Occipital lobe (tissue), 2 donors: ENCODE measurements around the gene MNAT1. TPM values are rescaled to one million over a fixed set of nuclear protein-coding genes. Genes with fewer than 3 reads are reported as not detected.
"Not testable (repeated sequence)": the region's sequence is repeated elsewhere in the genome, so short reads cannot be mapped to it uniquely, and the experiment has no call there.

Experiments
- DNase-seq: peaks from one replicate; lab custom pipeline; 2025; lab: John Stamatoyannopoulos, UW
- total RNA-seq: library from RNA; depleted of rRNA; stranded (reverse); fragments of >200 nt; gene quantifications from one replicate; pipeline ENCODE4 v1.2.3, GENCODE V29; 2014

The MNAT1 gene
- total RNA-seq, 1 donor from 2014 or later, result 91.9 TPM

- DNase-seq, result no peak
Observed at GRCh38 chr14:60805841-60806430, 71.4 kb downstream of the MNAT1 start.

DNA sequence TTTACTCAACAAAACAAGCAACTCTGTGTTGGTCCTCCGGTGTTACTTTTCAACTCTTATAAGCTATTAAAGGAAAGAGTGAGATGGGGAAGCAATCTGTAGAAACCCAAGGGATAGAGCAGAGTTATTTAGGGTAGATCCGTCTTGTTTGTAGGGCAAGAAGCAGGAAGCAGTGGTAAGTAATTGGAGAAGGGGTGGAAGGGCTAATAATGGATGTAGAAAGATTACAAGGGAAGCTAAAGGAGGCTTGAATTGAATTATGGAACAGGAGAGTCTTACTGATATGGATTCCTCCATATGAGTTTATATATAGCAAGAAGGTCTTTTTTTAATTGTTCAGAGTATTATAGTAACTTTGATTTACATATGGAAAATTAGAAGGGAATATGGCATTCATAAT lies 72.7 kb downstream of the MNAT1 start:
- no peak for DNase-seq

GRCh38 chr14:60807971-60808370 lies 73.4 kb downstream of the MNAT1 start:
- DNase-seq, result no peak

DNA sequence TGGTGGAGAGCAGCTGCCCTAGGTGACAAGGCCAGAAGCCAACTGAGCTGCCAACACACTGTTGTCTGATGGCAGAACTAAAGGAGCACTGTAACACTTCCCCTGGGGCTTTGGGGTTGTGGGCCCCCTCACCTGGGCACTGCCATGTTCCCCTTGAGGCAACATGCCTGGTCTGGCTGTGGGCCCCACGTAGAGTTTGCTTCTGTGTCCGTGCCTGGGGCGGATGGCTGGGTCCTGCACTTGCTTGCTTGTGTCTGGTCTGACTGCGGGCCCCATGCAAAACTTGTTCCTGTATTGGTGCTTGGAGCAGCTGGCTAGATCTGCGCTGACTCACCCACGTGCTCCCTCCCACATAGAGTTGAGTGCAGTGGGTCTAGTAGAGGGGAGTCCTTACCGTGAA lies 78.4 kb downstream of the MNAT1 start:
- DNase-seq, result no peak

DNA sequence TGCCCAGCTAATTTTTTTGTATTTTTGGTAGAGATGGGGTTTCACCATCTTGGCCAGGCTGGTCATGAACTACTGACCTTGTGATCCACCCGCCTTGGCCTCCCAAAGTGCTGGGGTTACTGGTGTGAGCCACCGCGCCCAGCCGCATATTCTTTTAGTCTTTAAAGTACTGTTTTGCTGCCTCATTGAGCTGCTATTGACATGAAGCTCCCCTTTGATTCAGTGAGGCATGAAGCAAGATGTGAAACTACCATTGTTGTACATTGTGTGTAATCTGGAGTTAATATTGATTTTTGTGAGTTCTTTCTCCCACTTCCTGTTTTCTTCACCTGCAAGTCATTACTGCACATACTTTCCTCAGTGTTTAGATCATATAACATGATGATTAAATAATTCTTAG lies 80.8 kb downstream of the MNAT1 start:
- no peak for DNase-seq

- no peak for DNase-seq
Observed at GRCh38 chr14:60817113-60817512, 82.6 kb downstream of the MNAT1 start.

DNA sequence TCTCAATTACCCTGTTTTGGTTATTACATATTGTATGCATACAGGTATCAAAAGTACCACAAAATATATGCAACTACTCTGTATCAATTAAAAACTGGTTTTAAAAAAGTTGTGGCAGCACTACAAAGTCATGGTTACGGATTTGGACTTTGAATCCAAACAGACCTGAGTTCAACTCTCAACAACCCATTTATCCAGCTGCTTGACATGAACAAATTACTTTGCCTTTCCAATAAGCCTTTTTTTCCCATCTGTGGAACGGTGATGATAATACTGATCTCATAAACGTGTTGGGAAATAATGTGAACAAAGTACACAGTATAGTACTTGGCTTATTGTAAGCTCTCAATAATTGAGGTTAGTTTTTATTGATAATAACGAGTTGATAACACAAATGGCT lies 85.0 kb downstream of the MNAT1 start:
- DNase-seq, result no peak

DNA sequence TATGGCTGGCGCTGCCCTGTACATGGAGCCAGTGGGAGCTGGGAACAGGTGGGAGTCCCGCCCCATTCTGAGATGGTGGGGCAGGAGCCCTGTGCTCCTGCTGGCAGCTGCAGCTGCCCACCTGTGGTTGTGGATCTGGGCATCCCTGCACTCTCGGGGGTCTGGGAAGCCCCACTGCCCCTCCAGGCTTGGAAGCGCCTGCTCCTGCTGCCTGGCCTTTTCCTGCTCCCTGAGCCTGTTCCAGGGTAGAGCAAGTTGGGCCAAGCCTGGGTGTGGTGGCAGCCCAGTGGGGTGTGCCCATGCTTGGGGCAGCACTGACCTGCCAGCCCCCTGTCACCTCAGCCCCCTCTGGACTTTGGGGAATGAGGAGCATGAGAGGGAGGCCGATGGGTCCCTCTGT lies 104.0 kb downstream of the MNAT1 start:
- DNase-seq, result no peak

DNA sequence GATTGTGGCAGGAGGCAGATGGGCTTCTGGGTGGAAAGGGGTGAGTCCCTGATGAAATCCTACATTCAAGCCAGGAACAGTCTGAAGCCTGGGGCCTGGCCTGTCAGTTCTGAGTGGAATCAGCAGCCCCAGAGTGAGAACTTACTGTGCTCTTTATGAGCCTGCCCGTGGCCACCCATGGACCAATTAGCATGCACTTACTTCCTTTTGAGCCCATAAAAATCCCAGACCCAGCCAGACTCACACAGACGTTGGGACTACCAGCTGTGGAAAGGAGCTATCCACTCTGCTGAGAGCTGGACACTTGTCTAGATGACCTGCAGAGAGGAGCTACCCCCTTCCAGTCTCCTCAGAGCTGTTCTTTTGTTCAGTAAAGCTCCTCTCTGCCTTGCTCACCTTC lies 104.5 kb downstream of the MNAT1 start:
- DNase-seq, result no peak

DNA sequence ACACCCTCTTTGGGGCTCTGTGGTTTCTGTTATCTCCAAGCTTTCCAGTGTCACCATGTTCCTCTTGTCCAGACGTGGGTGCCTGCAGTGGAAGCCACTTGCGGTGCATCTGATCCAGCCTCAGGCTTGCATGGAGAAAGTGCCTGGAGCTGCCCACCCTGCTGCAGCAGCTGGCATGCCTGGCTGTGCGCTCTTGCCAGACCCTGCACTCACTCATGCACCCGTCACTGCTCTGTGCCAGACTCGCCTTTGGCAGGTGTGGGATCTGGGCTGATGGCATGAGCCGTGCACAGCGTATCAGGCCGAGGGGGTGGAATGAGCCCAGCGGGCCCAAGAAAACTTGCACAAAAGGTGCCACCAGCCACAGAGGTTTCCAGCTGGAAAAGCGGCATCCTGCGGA lies 105.1 kb downstream of the MNAT1 start:
- DNase-seq, result no peak

- no peak for DNase-seq
Observed at GRCh38 chr14:60840313-60840712, 105.8 kb downstream of the MNAT1 start.

GRCh38 chr14:60845523-60845922 lies 111.0 kb downstream of the MNAT1 start:
- DNase-seq, result no peak

DNA sequence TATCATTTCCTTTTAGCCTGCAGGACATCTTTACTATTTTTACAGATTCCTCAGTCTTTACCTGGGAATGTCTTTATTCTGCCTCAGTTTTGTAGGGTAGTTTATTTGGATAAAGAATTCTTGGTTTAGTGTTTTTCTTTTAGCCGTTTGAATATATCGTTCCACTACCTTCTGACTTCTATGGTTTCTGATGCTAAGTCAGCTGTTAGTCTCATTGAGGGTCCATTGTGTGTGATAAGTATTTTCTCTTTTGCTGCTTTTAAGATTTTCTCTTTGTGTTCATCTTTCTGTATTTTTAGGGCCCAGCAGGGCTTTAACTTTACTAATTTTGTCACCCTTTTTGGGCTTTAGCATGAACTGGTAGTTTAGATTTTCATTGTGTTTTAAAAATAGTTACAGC lies 113.5 kb downstream of the MNAT1 start:
- DNase-seq, result no peak

- not testable (repeated sequence) for DNase-seq
Observed at GRCh38 chr14:60851692-60852091, 117.1 kb downstream of the MNAT1 start.

DNA sequence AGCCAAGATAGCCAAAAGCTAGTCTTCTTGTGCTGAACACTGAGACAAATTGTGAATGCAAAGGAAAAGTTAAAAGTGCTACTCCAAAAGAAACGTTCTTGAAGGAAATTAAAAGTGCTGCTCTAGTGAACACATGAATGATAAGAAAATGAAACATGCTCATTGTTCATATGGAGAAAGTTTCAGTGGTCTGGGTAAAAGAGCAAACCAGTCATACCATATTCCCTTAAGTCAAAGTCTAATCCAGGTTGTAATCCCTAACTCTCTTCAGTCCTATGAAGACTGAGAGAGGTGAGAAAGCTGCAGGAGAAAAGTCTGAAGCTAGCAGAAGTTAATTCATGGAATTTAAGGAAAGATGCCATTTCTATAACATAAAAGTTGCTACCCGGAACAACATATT lies 121.5 kb downstream of the MNAT1 start:
- no peak for DNase-seq

DNA sequence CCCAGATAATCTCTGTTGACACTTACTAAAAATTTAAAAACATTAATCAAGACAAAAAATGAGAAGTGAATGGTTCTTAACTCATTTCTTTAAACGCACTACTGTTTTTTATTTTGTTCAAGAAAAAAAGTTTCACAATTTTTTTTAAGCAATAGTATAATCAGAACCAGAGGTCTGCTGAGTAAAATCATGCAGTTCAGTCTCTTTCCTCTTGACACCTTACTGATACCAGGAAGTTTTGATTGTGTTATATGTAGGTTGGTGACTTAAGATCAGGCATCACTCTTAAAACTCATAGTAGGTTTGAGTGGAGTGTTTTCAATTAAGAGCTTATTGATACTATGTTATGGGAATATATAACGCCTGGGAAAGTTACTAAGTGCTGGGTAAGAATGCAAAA lies 125.0 kb downstream of the MNAT1 start:
- no peak for DNase-seq

GRCh38 chr14:60861545-60862140 lies 127.1 kb downstream of the MNAT1 start:
- no peak for DNase-seq

GRCh38 chr14:60862283-60862682 lies 127.7 kb downstream of the MNAT1 start:
- DNase-seq, result no peak

DNA sequence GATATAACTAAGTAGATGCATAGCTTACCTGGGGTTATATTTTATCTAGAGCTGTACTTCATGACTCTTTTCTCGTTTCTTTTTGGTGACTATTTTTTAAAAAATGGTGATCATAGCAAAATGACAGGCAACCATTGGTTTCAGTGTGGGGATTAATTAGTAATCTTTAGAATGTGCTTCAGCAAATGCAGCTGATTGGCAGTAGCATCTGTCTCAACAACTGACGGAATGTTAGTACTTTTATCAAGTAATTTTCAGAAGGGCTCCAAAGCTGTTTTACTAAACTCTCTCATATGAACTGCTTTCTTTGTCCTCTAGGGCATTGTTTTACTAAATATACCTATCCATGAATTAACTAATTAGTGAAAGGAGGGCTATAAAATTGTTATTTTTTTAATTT lies 128.7 kb downstream of the MNAT1 start:
- no peak for DNase-seq

- no peak for DNase-seq
Observed at GRCh38 chr14:60865378-60866127, 131.0 kb downstream of the MNAT1 start.

DNA sequence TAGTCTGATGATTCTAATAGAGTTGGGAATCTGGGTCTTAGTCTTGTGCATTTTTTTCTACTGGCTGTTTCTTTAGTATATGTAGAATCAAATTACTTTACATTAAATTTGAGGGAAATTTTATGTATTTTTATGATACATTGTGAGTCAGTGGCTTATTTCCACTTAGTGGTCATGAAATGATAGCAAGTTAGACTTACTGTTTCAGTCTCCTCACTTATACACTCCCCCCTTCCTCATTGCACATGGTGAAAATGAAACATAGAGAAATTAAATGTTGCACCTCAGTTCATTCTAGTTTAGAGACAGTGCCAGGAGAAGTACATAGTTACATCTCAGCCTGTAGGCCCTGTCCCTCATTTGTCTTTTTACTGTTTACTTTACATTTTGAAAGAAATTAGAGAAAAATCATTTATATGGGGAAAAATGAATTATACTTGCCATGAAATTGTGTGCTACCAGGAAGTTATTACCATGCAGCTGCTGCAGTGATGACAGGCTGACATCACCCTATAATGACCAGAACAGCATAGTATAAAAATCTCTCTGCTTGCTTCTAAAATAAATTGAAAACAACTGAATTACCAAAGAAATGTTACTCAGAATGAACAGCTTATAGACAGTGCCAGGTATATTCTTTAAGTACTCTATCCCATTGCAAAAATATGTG lies 133.1 kb downstream of the MNAT1 start:
- no peak for DNase-seq

GRCh38 chr14:60878121-60878520 lies 143.6 kb downstream of the MNAT1 start:
- DNase-seq, result no peak

- DNase-seq, result no peak
Observed at GRCh38 chr14:60878536-60878935, 144.0 kb downstream of the MNAT1 start.
